Stomach smooth muscle (tissue), 2 donors: ENCODE data around the gene B4GALT1.

ENCODE experiments used
- H3K27ac ChIP-seq: one replicate; pipeline ENCODE4 v1.7.0; 2013; ENCODE audit warnings: mild to moderate bottlenecking, low read length, inconsistent platforms
- H3K27me3 ChIP-seq, 2 donors: one replicate each; pipeline ENCODE4 v1.7.0; 2013; ENCODE audit warnings: low read length in 2 of 2; ENCODE audit not compliant: insufficient read depth in 2 of 2, control insufficient read depth in 1 of 2
- H3K36me3 ChIP-seq, 2 donors: one replicate each; pipeline ENCODE4 v1.7.0; 2013; ENCODE audit warnings: low read length in 2 of 2; ENCODE audit not compliant: control insufficient read depth in 2 of 2, insufficient read depth in 2 of 2
- H3K4me1 ChIP-seq: one replicate; pipeline ENCODE4 v1.7.0; 2013; ENCODE audit warnings: low read length; ENCODE audit not compliant: control insufficient read depth, insufficient read depth
- H3K4me3 ChIP-seq, 2 donors: one replicate each; pipeline ENCODE4 v1.7.0; 2013; ENCODE audit warnings: low read length in 2 of 2
- H3K9ac ChIP-seq, 2 donors: one replicate each; pipeline ENCODE4 v1.7.0; 2013; ENCODE audit warnings: low read length in 2 of 2, mild to moderate bottlenecking in 1 of 2
- H3K9me3 ChIP-seq, 2 donors: one replicate each; pipeline ENCODE4 v1.7.0; 2013; ENCODE audit warnings: low read length in 2 of 2; ENCODE audit not compliant: control insufficient read depth in 2 of 2
- donor health status: healthy.
- donor health status: Pancreatic carcinoma.

The B4GALT1 gene

GRCh38 chr9:33193818-33194217, 26.7 kb upstream of the B4GALT1 start:
- Histone ChIP-seq H3K4me3 (no peak overlapping the region), H3K27ac (no peak overlapping the region), H3K9me3 (no peaks in the 10 kb centered on the region), H3K9ac (no peak overlapping the region), H3K4me1 (peaks cover 4% of the 10 kb centered on the region), H3K36me3 (no peaks in the 10 kb centered on the region), H3K27me3 (no peaks in the 10 kb centered on the region)

- H3K27me3 ChIP-seq = no peaks in the 10 kb centered on the region
- H3K9me3 ChIP-seq = no peaks in the 10 kb centered on the region
- no peak overlapping the region for H3K9ac ChIP-seq
- no peak overlapping the region for H3K4me3 ChIP-seq
- no peak overlapping the region for H3K27ac ChIP-seq
- H3K36me3 ChIP-seq = no peaks in the 10 kb centered on the region
- H3K4me1 ChIP-seq = peaks cover 9% of the 10 kb centered on the region
Measured at GRCh38 chr9:33192493-33193255, 25.5 kb upstream of the B4GALT1 start.

- Histone ChIP-seq H3K9ac (no peak overlapping the region), H3K9me3 (no peaks in the 10 kb centered on the region), H3K4me3 (no peak overlapping the region), H3K36me3 (no peaks in the 10 kb centered on the region), H3K4me1 (peaks cover 23% of the 10 kb centered on the region), H3K27ac (no peak overlapping the region), H3K27me3 (no peaks in the 10 kb centered on the region)
Measured at GRCh38 chr9:33190021-33190705, 23.0 kb upstream of the B4GALT1 start.

- Histone ChIP-seq H3K27ac (no peak overlapping the region), H3K4me1 (peaks cover 25% of the 10 kb centered on the region), H3K9me3 (no peaks in the 10 kb centered on the region)
Measured at GRCh38 chr9:33189331-33189791, 22.2 kb upstream of the B4GALT1 start.

GRCh38 chr9:33188711-33189110, 21.6 kb upstream of the B4GALT1 start:
- H3K9ac ChIP-seq = no peak overlapping the region
- H3K36me3 ChIP-seq = no peaks in the 10 kb centered on the region
- H3K4me3 ChIP-seq = no peak overlapping the region
- no peaks in the 10 kb centered on the region for H3K27me3 ChIP-seq
- H3K4me1 ChIP-seq = peaks cover 25% of the 10 kb centered on the region
- no peaks in the 10 kb centered on the region for H3K9me3 ChIP-seq
- no peak overlapping the region for H3K27ac ChIP-seq

More at GRCh38 chr9:33189331-33189791, 22.2 kb upstream of the B4GALT1 start:
- no peaks in the 10 kb centered on the region for H3K36me3 ChIP-seq
- no peak overlapping the region for H3K4me3 ChIP-seq
- no peak overlapping the region for H3K9ac ChIP-seq
- no peaks in the 10 kb centered on the region for H3K27me3 ChIP-seq

- H3K27me3 ChIP-seq = no peaks in the 10 kb centered on the region
- no peak overlapping the region for H3K9ac ChIP-seq
- no peaks in the 10 kb centered on the region for H3K36me3 ChIP-seq
- peaks cover 24% of the 10 kb centered on the region for H3K4me1 ChIP-seq
- no peaks in the 10 kb centered on the region for H3K9me3 ChIP-seq
- H3K27ac ChIP-seq = no peak overlapping the region
- H3K4me3 ChIP-seq = no peak overlapping the region
Measured at GRCh38 chr9:33187519-33188218, 20.5 kb upstream of the B4GALT1 start.

- Histone ChIP-seq H3K9me3 (no peaks in the 10 kb centered on the region), H3K27ac (no peak overlapping the region), H3K36me3 (no peaks in the 10 kb centered on the region), H3K9ac (no peak overlapping the region), H3K4me1 (peaks cover 21% of the 10 kb centered on the region), H3K27me3 (no peaks in the 10 kb centered on the region), H3K4me3 (no peak overlapping the region)
Measured at GRCh38 chr9:33186457-33187168, 19.5 kb upstream of the B4GALT1 start.

GRCh38 chr9:33185858-33186257, 18.7 kb upstream of the B4GALT1 start:
- Histone ChIP-seq H3K9me3 (no peaks in the 10 kb centered on the region), H3K4me3 (no peak overlapping the region), H3K36me3 (no peaks in the 10 kb centered on the region), H3K27ac (no peak overlapping the region), H3K27me3 (no peaks in the 10 kb centered on the region), H3K9ac (no peak overlapping the region), H3K4me1 (peaks cover 21% of the 10 kb centered on the region)

GRCh38 chr9:33185406-33185805, 18.3 kb upstream of the B4GALT1 start:
- Histone ChIP-seq H3K9ac (no peak overlapping the region), H3K4me3 (no peak overlapping the region), H3K36me3 (no peaks in the 10 kb centered on the region), H3K9me3 (no peaks in the 10 kb centered on the region), H3K27me3 (no peaks in the 10 kb centered on the region), H3K27ac (no peak overlapping the region), H3K4me1 (peaks cover 21% of the 10 kb centered on the region)

- Histone ChIP-seq H3K36me3 (no peaks in the 10 kb centered on the region), H3K4me3 (no peak overlapping the region), H3K27me3 (no peaks in the 10 kb centered on the region), H3K4me1 (peaks cover 21% of the 10 kb centered on the region), H3K9ac (no peak overlapping the region), H3K27ac (no peak overlapping the region), H3K9me3 (no peaks in the 10 kb centered on the region)
Measured at GRCh38 chr9:33184963-33185362, 17.8 kb upstream of the B4GALT1 start.
